Measurements from ENCODE around the gene ERC1.
"Not testable (repeated sequence)": the region's sequence is repeated elsewhere in the genome, so short reads cannot be mapped to it uniquely, and the experiment has no call there.

The ERC1 gene

GRCh38 chr12:1122786-1123185 lies 131.8 kb downstream of the ERC1 start:
- DNase-seq (ENCODE audit: low read depth in 2 of 2), result no peak

GRCh38 chr12:1126091-1126490 lies 135.1 kb downstream of the ERC1 start:
- no peak for DNase-seq (ENCODE audit: low read depth in 2 of 2)

- DNase-seq (ENCODE audit: low read depth in 2 of 2), result no peak
Measured at GRCh38 chr12:1127021-1127420, 136.0 kb downstream of the ERC1 start.

GRCh38 chr12:1130164-1130563 lies 139.1 kb downstream of the ERC1 start:
- no peak for DNase-seq (ENCODE audit: low read depth in 2 of 2)

GRCh38 chr12:1130571-1130970 lies 139.5 kb downstream of the ERC1 start:
- DNase-seq (ENCODE audit: low read depth in 2 of 2), result no peak

GRCh38 chr12:1131811-1132224 lies 140.8 kb downstream of the ERC1 start:
- DNase-seq (ENCODE audit: low read depth in 2 of 2), result no peak

GRCh38 chr12:1132311-1132710 lies 141.3 kb downstream of the ERC1 start:
- DNase-seq (ENCODE audit: low read depth in 2 of 2), result no peak

GRCh38 chr12:1138691-1139090 lies 147.7 kb downstream of the ERC1 start:
- DNase-seq (ENCODE audit: low read depth in 2 of 2), result no peak

GRCh38 chr12:1146758-1147157 lies 155.7 kb downstream of the ERC1 start:
- not testable (repeated sequence) for DNase-seq (ENCODE audit: low read depth in 2 of 2)

- no peak for DNase-seq (ENCODE audit: low read depth in 2 of 2)
Measured at GRCh38 chr12:1147821-1148220, 156.8 kb downstream of the ERC1 start.

- DNase-seq (ENCODE audit: low read depth in 2 of 2), result no peak
Measured at GRCh38 chr12:1157046-1157445, 166.0 kb downstream of the ERC1 start.

GRCh38 chr12:1161197-1161596 lies 170.2 kb downstream of the ERC1 start:
- no peak for DNase-seq (ENCODE audit: low read depth in 2 of 2)

- DNase-seq (ENCODE audit: low read depth in 2 of 2), result no peak
Measured at GRCh38 chr12:1162081-1162760, 171.2 kb downstream of the ERC1 start.

GRCh38 chr12:1167784-1168183 lies 176.8 kb downstream of the ERC1 start:
- DNase-seq (ENCODE audit: low read depth in 2 of 2), result no peak

GRCh38 chr12:1170411-1170810 lies 179.4 kb downstream of the ERC1 start:
- DNase-seq (ENCODE audit: low read depth in 2 of 2), result no peak

GRCh38 chr12:1171657-1172408 lies 180.8 kb downstream of the ERC1 start:
- DNase-seq (ENCODE audit: low read depth in 2 of 2), result no peak

- DNase-seq (ENCODE audit: low read depth in 2 of 2), result no peak
Measured at GRCh38 chr12:1173781-1174617, 183.0 kb downstream of the ERC1 start.

- DNase-seq (ENCODE audit: low read depth in 2 of 2), result no peak
Measured at GRCh38 chr12:1174659-1175058, 183.6 kb downstream of the ERC1 start.

- DNase-seq (ENCODE audit: low read depth in 2 of 2), result no peak
Measured at GRCh38 chr12:1176191-1176590, 185.2 kb downstream of the ERC1 start.

- no peak for DNase-seq (ENCODE audit: low read depth in 2 of 2)
Measured at GRCh38 chr12:1179128-1179527, 188.1 kb downstream of the ERC1 start.

GRCh38 chr12:1182069-1182468 lies 191.0 kb downstream of the ERC1 start:
- no peak for DNase-seq (ENCODE audit: low read depth in 2 of 2)

- DNase-seq (ENCODE audit: low read depth in 2 of 2), result no peak
Measured at GRCh38 chr12:1184402-1184801, 193.4 kb downstream of the ERC1 start.
